Measurements from ENCODE around the gene OPA3. TPM values are rescaled to one million over a fixed set of nuclear protein-coding genes. Genes with fewer than 3 reads are reported as not detected.

OPA3 gene
- total and polyA plus RNA-seq, 10 of the 15 experiments (the other 5 are each of a cell fraction or from before 2014, with no cell fraction given): 2.2 to 24.3 (median 13.3) TPM

GRCh38 chr19:45515081-45515624 lies 69.4 kb downstream of the OPA3 start (continued):
- no peak for TF ChIP-seq NR2C1 (IDR thresholded peaks at IDR 0.05)
- TF ChIP-seq, protein P1, sequence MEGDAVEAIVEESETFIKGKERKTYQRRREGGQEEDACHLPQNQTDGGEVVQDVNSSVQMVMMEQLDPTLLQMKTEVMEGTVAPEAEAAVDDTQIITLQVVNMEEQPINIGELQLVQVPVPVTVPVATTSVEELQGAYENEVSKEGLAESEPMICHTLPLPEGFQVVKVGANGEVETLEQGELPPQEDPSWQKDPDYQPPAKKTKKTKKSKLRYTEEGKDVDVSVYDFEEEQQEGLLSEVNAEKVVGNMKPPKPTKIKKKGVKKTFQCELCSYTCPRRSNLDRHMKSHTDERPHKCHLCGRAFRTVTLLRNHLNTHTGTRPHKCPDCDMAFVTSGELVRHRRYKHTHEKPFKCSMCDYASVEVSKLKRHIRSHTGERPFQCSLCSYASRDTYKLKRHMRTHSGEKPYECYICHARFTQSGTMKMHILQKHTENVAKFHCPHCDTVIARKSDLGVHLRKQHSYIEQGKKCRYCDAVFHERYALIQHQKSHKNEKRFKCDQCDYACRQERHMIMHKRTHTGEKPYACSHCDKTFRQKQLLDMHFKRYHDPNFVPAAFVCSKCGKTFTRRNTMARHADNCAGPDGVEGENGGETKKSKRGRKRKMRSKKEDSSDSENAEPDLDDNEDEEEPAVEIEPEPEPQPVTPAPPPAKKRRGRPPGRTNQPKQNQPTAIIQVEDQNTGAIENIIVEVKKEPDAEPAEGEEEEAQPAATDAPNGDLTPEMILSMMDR (IDR thresholded peaks at IDR 0.05 in 2 of 3, conservative IDR thresholded peaks at IDR 0.05 in 1 of 3; ENCODE audit: control insufficient read depth in 2 of 3, extremely low read depth in 1 of 3, insufficient read depth in 1 of 3, low read depth in 3 of 3, low read length in 3 of 3): no peak
- TF ChIP-seq ZSCAN29 (IDR thresholded peaks at IDR 0.05): no peak
- TF ChIP-seq PBX3 (IDR thresholded peaks at IDR 0.05; ENCODE audit: insufficient replicate concordance, low read depth, low read length): no peak
- TF ChIP-seq POLR2AphosphoS2 (IDR thresholded peaks at IDR 0.05; ENCODE audit: low read depth, low read length): no peak
- TF ChIP-seq SUPT20H (IDR thresholded peaks at IDR 0.05; ENCODE audit: borderline replicate concordance, control insufficient read depth, low read depth, low read length): no peak
- no peak for TF ChIP-seq FOXK2 (IDR thresholded peaks at IDR 0.05)
- 0 out of 2 replicates have a peak, but pooled peaks have one; percentile 18 for TF ChIP-seq SIN3A (IDR thresholded peaks at IDR 0.05; ENCODE audit: low read depth, low read length)
- TF ChIP-seq, protein P2, sequence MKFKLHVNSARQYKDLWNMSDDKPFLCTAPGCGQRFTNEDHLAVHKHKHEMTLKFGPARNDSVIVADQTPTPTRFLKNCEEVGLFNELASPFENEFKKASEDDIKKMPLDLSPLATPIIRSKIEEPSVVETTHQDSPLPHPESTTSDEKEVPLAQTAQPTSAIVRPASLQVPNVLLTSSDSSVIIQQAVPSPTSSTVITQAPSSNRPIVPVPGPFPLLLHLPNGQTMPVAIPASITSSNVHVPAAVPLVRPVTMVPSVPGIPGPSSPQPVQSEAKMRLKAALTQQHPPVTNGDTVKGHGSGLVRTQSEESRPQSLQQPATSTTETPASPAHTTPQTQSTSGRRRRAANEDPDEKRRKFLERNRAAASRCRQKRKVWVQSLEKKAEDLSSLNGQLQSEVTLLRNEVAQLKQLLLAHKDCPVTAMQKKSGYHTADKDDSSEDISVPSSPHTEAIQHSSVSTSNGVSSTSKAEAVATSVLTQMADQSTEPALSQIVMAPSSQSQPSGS (IDR thresholded peaks at IDR 0.05; ENCODE audit: low read length): no peak
- TF ChIP-seq IKZF1 (conservative IDR thresholded peaks at IDR 0.05): peak; percentile 98
- no peak for TF ChIP-seq WRNIP1 (IDR thresholded peaks at IDR 0.05; ENCODE audit: borderline replicate concordance, low read depth, low read length)
- no peak for TF ChIP-seq CHD1 (IDR thresholded peaks at IDR 0.05; ENCODE audit: low read depth, low read length)
- TF ChIP-seq NFYA (IDR thresholded peaks at IDR 0.05; ENCODE audit: borderline replicate concordance, low read depth, low read length): no peak
- TF ChIP-seq TCF12 (IDR thresholded peaks at IDR 0.05; ENCODE audit: low read depth, low read length): no peak
- TF ChIP-seq KDM1A (IDR thresholded peaks at IDR 0.05; ENCODE audit: borderline replicate concordance): no peak
- TF ChIP-seq GABPA (IDR thresholded peaks at IDR 0.05; ENCODE audit: low read depth): no peak
- TF ChIP-seq, protein P3, sequence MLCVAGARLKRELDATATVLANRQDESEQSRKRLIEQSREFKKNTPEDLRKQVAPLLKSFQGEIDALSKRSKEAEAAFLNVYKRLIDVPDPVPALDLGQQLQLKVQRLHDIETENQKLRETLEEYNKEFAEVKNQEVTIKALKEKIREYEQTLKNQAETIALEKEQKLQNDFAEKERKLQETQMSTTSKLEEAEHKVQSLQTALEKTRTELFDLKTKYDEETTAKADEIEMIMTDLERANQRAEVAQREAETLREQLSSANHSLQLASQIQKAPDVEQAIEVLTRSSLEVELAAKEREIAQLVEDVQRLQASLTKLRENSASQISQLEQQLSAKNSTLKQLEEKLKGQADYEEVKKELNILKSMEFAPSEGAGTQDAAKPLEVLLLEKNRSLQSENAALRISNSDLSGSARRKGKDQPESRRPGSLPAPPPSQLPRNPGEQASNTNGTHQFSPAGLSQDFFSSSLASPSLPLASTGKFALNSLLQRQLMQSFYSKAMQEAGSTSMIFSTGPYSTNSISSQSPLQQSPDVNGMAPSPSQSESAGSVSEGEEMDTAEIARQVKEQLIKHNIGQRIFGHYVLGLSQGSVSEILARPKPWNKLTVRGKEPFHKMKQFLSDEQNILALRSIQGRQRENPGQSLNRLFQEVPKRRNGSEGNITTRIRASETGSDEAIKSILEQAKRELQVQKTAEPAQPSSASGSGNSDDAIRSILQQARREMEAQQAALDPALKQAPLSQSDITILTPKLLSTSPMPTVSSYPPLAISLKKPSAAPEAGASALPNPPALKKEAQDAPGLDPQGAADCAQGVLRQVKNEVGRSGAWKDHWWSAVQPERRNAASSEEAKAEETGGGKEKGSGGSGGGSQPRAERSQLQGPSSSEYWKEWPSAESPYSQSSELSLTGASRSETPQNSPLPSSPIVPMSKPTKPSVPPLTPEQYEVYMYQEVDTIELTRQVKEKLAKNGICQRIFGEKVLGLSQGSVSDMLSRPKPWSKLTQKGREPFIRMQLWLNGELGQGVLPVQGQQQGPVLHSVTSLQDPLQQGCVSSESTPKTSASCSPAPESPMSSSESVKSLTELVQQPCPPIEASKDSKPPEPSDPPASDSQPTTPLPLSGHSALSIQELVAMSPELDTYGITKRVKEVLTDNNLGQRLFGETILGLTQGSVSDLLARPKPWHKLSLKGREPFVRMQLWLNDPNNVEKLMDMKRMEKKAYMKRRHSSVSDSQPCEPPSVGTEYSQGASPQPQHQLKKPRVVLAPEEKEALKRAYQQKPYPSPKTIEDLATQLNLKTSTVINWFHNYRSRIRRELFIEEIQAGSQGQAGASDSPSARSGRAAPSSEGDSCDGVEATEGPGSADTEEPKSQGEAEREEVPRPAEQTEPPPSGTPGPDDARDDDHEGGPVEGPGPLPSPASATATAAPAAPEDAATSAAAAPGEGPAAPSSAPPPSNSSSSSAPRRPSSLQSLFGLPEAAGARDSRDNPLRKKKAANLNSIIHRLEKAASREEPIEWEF (IDR thresholded peaks at IDR 0.05; ENCODE audit: insufficient replicate concordance, low read depth, low read length): no peak
- no peak for TF ChIP-seq ZNF622 (IDR thresholded peaks at IDR 0.05)
- TF ChIP-seq, protein P4, sequence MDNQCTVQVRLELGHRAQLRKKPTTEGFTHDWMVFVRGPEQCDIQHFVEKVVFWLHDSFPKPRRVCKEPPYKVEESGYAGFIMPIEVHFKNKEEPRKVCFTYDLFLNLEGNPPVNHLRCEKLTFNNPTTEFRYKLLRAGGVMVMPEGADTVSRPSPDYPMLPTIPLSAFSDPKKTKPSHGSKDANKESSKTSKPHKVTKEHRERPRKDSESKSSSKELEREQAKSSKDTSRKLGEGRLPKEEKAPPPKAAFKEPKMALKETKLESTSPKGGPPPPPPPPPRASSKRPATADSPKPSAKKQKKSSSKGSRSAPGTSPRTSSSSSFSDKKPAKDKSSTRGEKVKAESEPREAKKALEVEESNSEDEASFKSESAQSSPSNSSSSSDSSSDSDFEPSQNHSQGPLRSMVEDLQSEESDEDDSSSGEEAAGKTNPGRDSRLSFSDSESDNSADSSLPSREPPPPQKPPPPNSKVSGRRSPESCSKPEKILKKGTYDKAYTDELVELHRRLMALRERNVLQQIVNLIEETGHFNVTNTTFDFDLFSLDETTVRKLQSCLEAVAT (IDR thresholded peaks at IDR 0.05): no peak

All from GM12878 (cell line).